Hematopoietic multipotent progenitor cell treated with erythropoietin and hydrocortisone succinate and interleukin-3 and kit ligand, for 17 days (in vitro differentiated cells): ENCODE measurements around the gene CCDC33.

ENCODE experiments used
- DNase-seq: peaks from one replicate; pipeline ENCODE4 v3.0.0-alpha.2; 2015; ENCODE audit warnings: low spot score

Gene CCDC33

DNA sequence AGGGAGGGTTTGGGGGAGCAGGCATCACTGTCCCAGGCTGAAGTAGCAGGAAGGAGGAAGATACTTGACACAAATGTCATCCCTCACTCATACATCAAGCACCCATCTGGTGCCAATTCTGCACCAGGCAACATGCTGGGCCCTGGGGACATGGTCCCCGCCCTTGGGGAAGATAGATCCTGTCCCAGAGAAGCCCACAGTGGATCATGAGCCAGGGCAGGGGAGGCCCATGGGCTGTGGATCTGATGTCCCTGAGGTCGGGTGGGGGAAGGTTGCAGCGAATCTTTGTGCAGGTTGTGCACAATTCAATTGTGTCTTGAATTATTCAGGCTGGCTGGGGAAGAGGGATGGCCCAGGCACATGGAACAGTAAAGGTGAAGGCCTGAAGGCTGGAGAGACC is 6.4 kb upstream of the CCDC33 start:
- no peak for DNase-seq

DNA sequence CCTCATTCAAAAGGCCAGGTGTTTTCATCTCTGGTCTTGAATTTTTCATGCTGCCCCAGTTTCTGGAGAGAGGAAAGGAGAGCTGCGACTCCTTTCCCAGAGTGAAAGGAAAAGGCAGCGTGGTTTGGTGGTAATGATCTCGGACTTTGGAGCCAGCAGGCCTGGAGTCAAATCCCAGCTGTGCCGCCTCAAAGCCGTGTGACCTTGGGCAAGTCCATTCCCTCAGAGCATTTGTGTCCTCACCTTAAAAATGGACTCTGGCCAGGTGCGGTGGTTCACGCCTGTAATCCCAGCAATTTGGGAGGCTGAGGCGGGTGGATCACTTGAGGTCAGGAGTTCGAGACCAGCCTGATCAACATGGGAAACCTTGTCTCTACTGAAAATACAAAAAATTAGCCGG is 4.7 kb upstream of the CCDC33 start:
- no peak for DNase-seq

DNA sequence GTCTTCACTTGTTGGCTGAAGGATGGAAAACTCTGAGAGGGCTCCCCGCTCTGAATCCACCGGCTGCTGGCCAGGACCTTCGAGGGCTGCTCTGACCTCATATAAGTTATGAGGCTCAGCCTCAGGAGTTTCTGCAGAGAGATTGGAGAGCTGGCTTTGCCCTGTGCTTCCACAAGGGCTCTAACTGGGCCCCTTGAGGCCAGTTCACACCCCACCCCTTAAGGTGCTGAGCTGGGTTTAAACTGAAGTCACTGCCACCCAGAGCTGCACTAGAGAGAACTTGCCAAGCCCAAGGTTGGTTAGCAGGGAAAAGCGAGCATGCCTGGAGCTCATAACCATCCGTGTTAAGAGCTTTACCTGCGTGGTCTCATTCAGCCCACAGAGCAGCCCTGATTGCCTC is 2.8 kb upstream of the CCDC33 start:
- DNase-seq, result no peak

DNA sequence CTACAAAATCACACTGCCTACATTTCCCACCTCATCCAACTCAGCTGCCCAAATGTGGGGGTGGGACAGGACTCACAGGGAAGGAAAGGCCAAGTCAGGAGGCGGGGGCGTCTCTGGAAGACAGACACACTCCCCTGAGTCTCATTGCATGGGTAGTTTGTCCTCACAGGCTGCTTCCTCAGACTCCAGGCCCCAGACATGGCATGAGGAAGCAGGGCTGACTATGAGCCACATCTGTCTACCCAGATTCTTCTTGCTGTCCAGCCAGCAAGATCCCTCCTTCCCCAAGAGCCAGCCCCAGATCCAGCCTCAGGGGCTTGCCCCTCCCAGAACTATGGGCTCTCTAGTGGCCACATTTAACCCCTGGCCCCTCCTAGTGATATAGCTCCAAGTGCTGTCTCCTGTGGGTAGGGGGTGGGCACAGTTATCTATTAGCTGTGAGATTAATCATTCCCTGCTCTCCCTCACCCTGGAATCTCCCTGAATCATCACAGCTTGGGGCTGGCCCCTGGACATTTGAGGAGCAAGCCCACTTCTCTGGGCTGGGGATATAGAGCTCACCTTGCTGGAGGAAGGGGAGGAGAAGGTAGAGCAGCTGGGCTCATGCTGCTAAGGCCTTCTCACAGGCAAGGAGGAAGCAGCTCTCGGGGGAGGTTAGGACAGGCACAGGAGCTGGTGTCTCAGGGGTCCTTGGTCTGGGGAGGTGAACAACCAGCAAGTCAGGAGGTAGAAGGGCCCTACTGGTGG is 2.1 kb upstream of the CCDC33 start:
- DNase-seq, result no peak

- no peak for DNase-seq
These were observed 1.6 kb upstream of the CCDC33 start for GRCh38 chr15:74234598-74234875.

DNA sequence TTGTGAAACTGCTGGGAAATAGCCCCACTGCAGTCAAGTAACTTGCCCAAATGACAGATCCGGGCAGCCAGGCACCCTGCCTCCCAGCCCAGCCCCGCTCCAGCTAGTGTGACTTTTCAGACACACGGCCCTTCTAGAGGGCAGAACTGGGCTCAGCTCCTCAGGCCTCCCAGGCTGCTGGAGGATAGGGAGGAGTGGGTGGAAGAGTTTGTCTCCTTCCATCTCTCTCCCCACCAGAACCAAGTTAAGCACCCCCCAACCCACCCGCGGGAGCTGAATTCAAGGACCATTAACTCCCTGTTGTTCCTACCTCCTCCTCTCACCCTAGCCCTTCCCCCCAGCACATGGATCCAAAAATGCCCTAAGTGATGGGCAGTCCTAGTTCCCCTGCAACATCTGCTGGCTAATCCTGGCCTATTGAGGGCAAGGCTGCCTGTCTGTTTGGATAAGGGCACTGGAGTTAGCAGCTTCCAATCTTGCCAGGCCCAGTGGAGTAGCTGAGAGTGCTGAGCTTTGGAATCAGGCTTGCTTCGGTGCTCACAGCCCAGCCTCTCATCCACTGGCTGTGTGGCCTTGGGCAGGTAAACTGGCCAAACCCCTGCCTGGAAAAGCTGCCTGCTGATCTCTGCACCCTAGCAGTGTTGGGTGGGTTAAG is 3.1 kb downstream of the CCDC33 start:
- no peak for DNase-seq

GRCh38 chr15:74240002-74240568 is 4.0 kb downstream of the CCDC33 start:
- DNase-seq, result no peak

DNA sequence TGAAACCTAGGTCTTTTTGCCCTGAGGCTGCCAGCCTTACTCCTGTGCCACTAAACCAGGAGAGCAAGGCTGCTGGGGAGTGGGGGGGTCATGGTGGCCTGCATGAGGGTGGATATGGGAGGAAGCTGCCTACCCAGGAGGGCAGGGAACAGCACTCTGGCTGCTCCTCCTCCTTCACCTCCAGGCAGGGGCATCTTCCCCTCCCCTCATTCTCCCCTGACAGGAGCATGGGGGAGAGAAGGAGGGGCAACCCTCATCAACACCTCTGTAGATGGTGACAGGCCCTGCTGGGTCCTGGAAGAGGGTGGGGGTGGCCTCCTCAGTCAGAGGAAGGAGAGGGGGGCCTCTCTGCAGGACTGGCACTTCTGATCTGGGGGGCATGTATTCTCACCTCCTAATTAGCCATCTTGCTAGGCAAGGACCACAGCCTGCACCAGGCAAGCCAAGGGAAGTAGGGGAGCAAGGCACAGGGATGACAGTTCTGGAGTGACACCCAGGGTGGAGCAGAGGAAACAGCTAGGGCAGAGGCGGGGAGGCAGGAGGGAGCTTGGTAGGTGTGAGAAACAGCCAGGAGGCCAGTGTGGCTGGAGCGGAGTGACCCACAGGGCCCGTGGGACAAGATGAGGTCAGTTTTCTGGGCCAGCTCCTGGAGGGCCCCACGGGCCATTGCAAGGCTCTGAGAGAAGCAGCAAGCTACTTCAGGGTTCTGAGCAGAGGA is 4.9 kb downstream of the CCDC33 start:
- DNase-seq, result no peak

GRCh38 chr15:74242441-74243185 is 6.5 kb downstream of the CCDC33 start:
- DNase-seq, result no peak

DNA sequence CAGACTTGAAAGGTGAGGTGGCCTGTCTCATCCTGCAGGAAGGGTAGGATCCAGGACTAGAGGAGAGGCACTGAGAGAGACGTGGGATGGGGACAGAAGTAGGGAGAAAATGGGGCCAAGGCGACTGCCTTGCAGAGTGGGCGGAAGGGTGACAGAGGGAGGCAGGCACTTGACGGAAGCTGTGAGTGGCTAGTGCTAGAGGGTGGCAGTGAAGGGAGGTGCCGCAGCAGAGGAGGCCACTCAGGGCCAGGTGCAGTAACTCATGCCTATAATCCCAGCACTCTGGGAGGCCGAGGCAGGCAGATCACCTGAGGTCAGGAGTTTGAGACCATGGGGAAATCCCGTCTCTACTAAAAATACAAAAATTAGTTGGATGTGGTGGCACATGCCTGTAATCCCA is 7.3 kb downstream of the CCDC33 start:
- no peak for DNase-seq

DNA sequence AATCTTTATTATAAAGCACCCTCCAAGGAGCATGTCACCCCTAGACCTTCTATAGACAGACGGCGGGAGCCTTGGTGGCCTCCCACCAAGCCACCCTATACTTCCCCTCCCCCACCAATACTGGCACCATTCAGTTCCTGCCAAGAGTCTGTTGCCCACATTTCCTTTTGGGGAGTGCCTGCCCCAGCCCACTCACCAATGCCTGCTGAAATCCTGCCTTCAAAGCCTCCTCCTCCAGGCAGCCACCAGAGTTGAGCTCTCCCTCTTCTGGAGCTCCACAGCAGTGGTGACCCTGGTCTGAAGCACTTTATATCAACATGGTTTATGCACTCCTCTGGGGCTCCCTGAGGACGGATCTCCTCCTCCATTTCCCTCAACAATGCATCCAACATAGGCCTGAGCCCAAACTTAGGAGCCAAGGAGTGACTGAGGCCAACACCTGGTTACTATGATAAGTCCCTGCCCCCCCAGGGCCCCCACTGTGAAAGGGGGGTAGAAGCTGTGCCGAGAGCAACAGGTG is 8.8 kb downstream of the CCDC33 start:
- DNase-seq, result no peak

DNA sequence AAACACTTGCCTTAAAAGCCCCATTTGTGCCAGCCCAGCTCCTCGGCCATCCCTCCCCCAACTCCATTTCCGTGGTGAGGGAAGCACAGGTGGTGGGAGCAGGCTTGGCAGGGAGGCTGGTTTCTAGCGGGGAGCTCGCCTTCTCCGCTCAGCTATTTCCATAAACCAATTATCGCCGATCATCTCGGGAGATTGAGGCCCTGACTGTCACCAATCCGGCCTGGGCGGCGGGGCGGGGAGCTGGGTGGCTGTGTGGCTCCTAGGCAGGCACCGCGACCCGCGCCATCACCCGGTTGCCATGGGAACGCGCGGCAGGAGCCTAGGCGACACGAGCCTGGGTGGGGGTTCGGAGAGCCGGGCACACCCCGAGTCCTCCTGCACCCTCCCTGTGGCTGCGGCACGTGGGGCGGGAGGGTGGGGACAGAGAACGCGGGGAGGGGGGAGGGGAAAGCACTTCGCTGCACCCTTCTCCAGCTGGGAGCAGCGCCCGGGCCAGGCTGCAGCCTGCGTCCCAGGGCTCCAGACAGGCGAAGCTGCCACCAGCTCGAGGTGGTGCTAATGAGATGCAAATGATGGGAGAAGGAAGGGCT is 9.3 kb downstream of the CCDC33 start:
- DNase-seq, result no peak

DNA sequence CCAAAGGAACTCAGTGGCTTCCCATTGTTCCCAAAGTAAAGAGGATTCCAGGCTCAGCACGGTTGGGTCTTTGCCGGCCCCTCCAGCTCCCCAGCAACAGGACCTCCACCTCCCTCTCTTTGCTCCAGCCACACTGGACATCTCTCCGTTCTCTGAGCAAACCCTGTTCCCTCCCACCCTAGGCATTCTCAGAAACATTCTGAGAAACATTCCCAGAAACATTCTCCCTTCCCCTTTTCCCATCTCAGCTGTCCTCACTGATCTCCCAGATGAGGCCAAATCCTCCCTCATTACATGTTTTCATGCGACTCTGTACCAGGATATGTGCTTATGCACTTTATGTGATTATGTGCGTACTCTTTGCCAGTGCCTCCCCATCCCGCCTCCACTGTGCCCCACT is 14.1 kb downstream of the CCDC33 start:
- DNase-seq, result no peak

GRCh38 chr15:74251131-74251811 is 15.1 kb downstream of the CCDC33 start:
- no peak for DNase-seq

GRCh38 chr15:74252291-74252690 is 16.2 kb downstream of the CCDC33 start:
- no peak for DNase-seq

GRCh38 chr15:74252721-74253120 is 16.6 kb downstream of the CCDC33 start:
- no peak for DNase-seq

- DNase-seq, result no peak
These were observed 17.2 kb downstream of the CCDC33 start for GRCh38 chr15:74253211-74253921.

DNA sequence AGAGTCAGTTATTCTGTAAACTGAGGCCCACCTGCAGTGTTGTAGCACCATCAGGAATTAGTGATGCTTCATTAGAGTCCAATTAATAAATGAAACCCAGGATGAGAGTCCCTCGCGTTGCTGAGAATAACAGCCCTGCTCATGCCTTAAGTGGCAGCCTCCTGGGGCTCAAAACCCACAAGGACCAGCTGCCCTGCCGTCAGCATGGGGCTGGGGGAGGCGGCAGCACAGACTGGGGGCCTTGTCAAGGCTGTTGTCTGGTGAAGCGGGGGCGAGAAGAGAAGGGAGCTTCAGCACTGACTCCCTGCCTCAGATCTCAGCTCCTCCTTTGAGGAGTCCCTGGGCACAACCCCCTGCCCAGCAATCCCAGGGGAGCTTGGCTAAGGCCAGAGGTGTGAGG is 21.0 kb downstream of the CCDC33 start:
- DNase-seq, result no peak

DNA sequence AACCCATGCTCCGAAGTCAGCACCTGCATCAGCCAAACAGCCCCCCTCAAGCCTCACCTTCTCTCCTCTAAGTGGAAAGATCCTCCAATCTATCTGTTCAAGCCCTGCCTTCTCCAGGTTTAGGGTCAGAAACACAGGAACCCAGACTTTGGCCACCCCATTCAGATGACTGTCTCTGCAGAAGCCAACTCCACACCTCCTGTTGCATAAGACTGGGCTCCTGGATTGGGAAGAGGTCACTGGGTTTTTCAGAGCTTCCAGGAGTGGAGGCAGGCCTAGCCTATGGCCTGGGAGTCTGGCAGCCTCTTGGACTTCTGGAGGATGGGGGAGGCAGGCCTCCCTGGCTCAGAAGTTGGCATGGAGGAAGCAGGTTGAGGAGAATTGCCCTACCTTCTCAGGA is 21.5 kb downstream of the CCDC33 start:
- no peak for DNase-seq

DNA sequence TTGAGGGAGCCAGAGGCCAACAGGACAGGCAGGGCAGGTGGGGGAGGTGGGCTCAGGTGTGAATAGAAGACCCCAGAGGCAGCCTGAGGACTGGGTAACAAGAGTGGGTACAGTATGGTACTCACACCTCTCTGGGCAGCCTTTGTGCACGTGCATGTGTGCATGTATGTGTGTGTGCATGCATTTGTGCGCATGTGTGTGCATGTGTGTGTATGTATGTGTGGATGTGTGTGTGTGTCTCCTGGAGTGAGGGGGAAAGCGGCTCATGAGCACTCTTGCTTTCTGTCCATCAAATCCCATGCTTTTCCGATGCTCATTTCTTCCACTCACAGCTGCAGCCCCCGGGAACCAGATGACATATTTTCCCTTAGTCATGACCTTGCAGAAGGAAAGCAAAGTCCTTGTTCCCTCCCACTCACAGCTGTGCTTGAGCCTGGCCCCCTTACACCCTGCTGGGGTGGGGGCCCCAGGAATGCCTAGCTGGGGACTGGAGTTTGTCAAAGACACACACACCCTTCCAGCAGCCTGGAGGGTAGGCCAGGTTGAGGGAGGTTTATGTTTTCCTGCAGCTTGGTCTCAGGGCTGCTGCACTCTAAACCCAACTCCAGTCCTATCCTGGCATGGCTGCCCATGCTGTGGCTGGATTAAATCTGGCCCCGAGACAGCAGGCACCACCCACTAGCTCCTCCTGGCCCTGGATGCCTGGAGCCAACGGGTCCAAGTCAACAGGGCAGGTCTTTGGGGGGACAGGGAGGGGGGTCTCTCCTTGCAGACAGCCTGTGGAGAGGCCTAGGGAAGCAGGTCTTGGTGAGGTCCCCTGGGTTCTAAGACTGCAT is 22.5 kb downstream of the CCDC33 start:
- DNase-seq, result no peak
